Measurements from ENCODE around the gene ZNF598.

GRCh38 chr16:1972490-1972877 lies 37.1 kb downstream of the ZNF598 start:
- TF ChIP-seq GTF2F1 (IDR thresholded peaks at IDR 0.05; ENCODE audit: low read length), result no peak
- no peak for TF ChIP-seq EZH2 (conservative IDR thresholded peaks at IDR 0.05; ENCODE audit: low read depth, low read length)
- TF ChIP-seq MAZ (IDR thresholded peaks at IDR 0.05; ENCODE audit: borderline replicate concordance, low read depth, low read length), result no peak
- no peak for TF ChIP-seq MAZ (CRISPR knock-in tag; IDR thresholded peaks at IDR 0.05; ENCODE audit: low read depth)
- no peak for TF ChIP-seq ZNF281 (CRISPR knock-in tag; IDR thresholded peaks at IDR 0.05; ENCODE audit: borderline replicate concordance)
- TF ChIP-seq ZNF383 (CRISPR knock-in tag; IDR thresholded peaks at IDR 0.05; ENCODE audit: borderline replicate concordance), result no peak
- no peak for TF ChIP-seq ZFP36 (IDR thresholded peaks at IDR 0.05; ENCODE audit: borderline replicate concordance, low read depth, low read length, partially characterized antibody)
- no peak for TF ChIP-seq POLR2AphosphoS5 (IDR thresholded peaks at IDR 0.05; ENCODE audit: low read depth, low read length)
- TF ChIP-seq USF2 (IDR thresholded peaks at IDR 0.05; ENCODE audit: low read depth, low read length), result no peak
- no peak for TF ChIP-seq USF2 (CRISPR knock-in tag; IDR thresholded peaks at IDR 0.05; ENCODE audit: borderline replicate concordance)
- TF ChIP-seq EHMT2 (IDR thresholded peaks at IDR 0.05; ENCODE audit: borderline replicate concordance, low read depth, low read length), result no peak

Measured in HepG2 (cell line).